Nephron (organoid): Measurements from ENCODE around the gene ESR2.
A peak's percentile ranks its signal among the peaks of the same experiment; 100 is the strongest.

Source experiments
- H3K27ac Mint-ChIP-seq, 3 experiments: 2 replicates each; pipeline ENCODE4 v1.8.0; 2020; ENCODE audit warnings: mixed read lengths in 3 of 3, mild to moderate bottlenecking in 2 of 3, moderate library complexity in 1 of 3
- H3K27me3 Mint-ChIP-seq: 2 replicates; pipeline ENCODE4 v1.8.0; 2021; ENCODE audit warnings: low read depth, mild to moderate bottlenecking, moderate library complexity, mixed read lengths
- H3K36me3 Mint-ChIP-seq: 2 replicates; pipeline ENCODE4 v1.8.0; 2020; ENCODE audit warnings: low read depth, mixed read lengths
- H3K4me1 Mint-ChIP-seq: 2 replicates; pipeline ENCODE4 v1.8.0; 2020; ENCODE audit warnings: mixed read lengths
- H3K4me3 Mint-ChIP-seq, 3 experiments: 2 replicates each; pipeline ENCODE4 v1.8.0; 2020; ENCODE audit warnings: mild to moderate bottlenecking in 3 of 3, mixed read lengths in 3 of 3, moderate library complexity in 2 of 3
- H3K9me3 Mint-ChIP-seq: 2 replicates; pipeline ENCODE4 v1.8.0; 2020; ENCODE audit warnings: mixed read lengths
- CTCF ChIP-seq, 3 experiments: fragments of 200-600 bp; sonication (generic); IDR thresholded peaks; one replicate each; pipeline ENCODE4 v1.5.0; 2021; ENCODE audit warnings: antibody characterized with exemption in 3 of 3; ENCODE audit not compliant: unreplicated experiment in 3 of 3

Gene ESR2

DNA sequence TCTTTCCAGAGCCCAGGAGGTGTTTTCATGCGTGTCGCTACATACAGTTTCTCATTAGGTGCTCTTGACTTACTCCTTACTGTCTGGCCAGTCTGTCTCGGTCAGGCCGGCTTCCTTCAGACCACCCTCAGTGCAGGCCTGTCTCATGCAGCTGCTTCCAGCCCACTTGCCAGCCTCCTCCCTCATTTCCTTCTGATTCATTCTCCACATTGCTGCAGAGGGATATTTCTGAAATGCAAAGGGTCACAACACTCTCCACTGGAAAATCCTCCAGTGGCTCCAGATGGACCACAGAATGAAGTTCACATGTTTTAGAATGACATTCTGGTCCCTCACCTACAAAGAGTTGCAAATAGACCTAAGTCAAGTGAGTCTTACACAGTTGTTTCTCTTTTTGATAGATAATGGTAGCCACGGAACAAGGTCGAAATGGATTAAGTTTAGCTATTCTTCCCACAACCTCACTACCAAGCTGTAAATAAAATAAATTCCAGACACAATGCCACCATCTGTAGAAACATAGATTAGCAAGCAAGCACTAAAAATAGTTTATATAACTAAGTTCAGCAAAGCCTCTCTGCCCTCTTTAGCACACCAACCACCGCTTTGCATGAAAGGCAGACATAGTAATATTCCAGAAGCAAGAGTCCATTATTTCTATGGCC is 146.9 kb downstream of the ESR2 start:
- Mint-ChIP-seq H3K27me3 (no peaks in the 10 kb centered on the region), H3K4me1 (peaks cover 12% of the 10 kb centered on the region)

GRCh38 chr14:64137657-64138290 is 156.4 kb downstream of the ESR2 start:
- H3K9me3 Mint-ChIP-seq: no peaks in the 10 kb centered on the region
- peaks cover 41% of the 10 kb centered on the region for H3K36me3 Mint-ChIP-seq
- H3K27me3 Mint-ChIP-seq: no peaks in the 10 kb centered on the region
- TF ChIP-seq CTCF (IDR thresholded peaks at IDR 0.05; ENCODE audit: unreplicated experiment in 3 of 3): no peak
- no peaks in the 10 kb centered on the region for H3K4me1 Mint-ChIP-seq
- no peak overlapping the region for H3K4me3 Mint-ChIP-seq
- no peak overlapping the region for H3K27ac Mint-ChIP-seq

More for the DNA sequence above, 146.9 kb downstream of the ESR2 start:
- no peak for TF ChIP-seq CTCF (IDR thresholded peaks at IDR 0.05; ENCODE audit: unreplicated experiment in 3 of 3)
- Mint-ChIP-seq H3K27ac (peak overlapping the region; percentile 29 to 84 (median 73)), H3K4me3 (no peak overlapping the region), H3K9me3 (no peaks in the 10 kb centered on the region), H3K36me3 (peaks cover 17% of the 10 kb centered on the region)

DNA sequence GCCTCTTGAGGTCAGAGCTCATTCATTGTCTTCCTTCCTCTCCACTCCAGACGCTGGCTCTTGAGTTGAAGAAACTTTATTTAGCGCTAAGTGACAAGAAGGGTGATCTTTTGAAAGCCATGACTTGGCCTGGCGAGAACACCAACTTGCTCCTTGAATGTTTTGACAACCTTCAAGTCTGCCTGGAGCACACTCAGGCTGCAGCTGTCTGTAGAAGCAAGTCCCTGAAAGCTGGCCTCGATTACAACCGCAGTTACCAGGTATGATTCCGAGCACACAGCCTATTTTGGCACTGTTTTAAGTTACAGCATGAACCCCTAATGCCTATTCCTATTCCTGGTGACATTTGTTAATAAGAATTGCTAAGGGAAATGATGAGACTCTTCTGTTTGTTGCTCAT is 167.6 kb downstream of the ESR2 start:
- Mint-ChIP-seq H3K4me1 (no peaks in the 10 kb centered on the region), H3K9me3 (no peaks in the 10 kb centered on the region), H3K27me3 (no peaks in the 10 kb centered on the region), H3K36me3 (peaks cover 62% of the 10 kb centered on the region), H3K27ac (no peak overlapping the region), H3K4me3 (no peak overlapping the region)
- TF ChIP-seq CTCF (IDR thresholded peaks at IDR 0.05; ENCODE audit: unreplicated experiment in 3 of 3): no peak

GRCh38 chr14:64125270-64125669 is 168.9 kb downstream of the ESR2 start:
- no peak overlapping the region for H3K4me3 Mint-ChIP-seq
- no peaks in the 10 kb centered on the region for H3K4me1 Mint-ChIP-seq
- no peaks in the 10 kb centered on the region for H3K27me3 Mint-ChIP-seq
- no peaks in the 10 kb centered on the region for H3K9me3 Mint-ChIP-seq
- no peak for TF ChIP-seq CTCF (IDR thresholded peaks at IDR 0.05; ENCODE audit: unreplicated experiment in 3 of 3)
- peaks cover 55% of the 10 kb centered on the region for H3K36me3 Mint-ChIP-seq
- no peak overlapping the region for H3K27ac Mint-ChIP-seq

- Mint-ChIP-seq H3K36me3 (peaks cover 54% of the 10 kb centered on the region), H3K27ac (no peak overlapping the region), H3K4me3 (no peak overlapping the region), H3K4me1 (peaks cover 1% of the 10 kb centered on the region), H3K27me3 (no peaks in the 10 kb centered on the region), H3K9me3 (no peaks in the 10 kb centered on the region)
- TF ChIP-seq CTCF (IDR thresholded peaks at IDR 0.05; ENCODE audit: unreplicated experiment in 3 of 3): no peak
Observed at GRCh38 chr14:64123241-64123822, 170.8 kb downstream of the ESR2 start.
